Mammary epithelial cell (primary cell): ENCODE measurements around the gene EFCAB12.

ENCODE experiments used
- EZH2 ChIP-seq: IDR thresholded peaks from 2 replicates; pipeline ENCODE4 v1.6.1; 2012; ENCODE audit warnings: low read length, inconsistent platforms, borderline replicate concordance
- TF ChIP-seq, protein P1 (sequence below), 2 donors: IDR thresholded peaks in 1 of 2; conservative IDR thresholded peaks in 1 of 2; 2 replicates each; pipeline ENCODE4 v1.5.1; 2011 to 2012; ENCODE audit warnings: inconsistent platforms in 2 of 2, low read length in 2 of 2, mild to moderate bottlenecking in 2 of 2, control low read depth in 1 of 2, low read depth in 1 of 2; ENCODE audit not compliant: insufficient read depth in 1 of 2; ENCODE audit errors: extremely low read depth in 1 of 2

DNA sequence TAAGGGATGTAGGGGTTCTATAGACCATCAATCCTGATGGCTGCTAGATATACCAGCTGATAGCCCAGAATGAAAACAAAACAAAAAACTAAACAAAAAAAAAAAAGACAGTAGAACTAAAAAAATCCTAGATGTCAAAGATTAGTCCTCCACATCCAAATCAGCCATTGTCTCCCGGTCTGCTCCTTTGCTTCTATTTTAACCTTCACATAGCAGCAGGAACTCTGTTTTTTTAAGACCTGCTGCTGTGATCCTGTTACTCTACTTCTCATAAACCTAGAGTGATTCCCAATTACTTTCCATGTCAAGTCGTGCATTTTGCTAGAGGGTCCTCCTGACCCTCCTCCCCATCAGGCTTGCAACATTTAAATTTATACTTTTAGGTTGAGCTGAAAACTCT is 14.1 kb upstream of the EFCAB12 start:
- TF ChIP-seq, protein P1, sequence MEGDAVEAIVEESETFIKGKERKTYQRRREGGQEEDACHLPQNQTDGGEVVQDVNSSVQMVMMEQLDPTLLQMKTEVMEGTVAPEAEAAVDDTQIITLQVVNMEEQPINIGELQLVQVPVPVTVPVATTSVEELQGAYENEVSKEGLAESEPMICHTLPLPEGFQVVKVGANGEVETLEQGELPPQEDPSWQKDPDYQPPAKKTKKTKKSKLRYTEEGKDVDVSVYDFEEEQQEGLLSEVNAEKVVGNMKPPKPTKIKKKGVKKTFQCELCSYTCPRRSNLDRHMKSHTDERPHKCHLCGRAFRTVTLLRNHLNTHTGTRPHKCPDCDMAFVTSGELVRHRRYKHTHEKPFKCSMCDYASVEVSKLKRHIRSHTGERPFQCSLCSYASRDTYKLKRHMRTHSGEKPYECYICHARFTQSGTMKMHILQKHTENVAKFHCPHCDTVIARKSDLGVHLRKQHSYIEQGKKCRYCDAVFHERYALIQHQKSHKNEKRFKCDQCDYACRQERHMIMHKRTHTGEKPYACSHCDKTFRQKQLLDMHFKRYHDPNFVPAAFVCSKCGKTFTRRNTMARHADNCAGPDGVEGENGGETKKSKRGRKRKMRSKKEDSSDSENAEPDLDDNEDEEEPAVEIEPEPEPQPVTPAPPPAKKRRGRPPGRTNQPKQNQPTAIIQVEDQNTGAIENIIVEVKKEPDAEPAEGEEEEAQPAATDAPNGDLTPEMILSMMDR (conservative IDR thresholded peaks at IDR 0.05 in 1 of 2, IDR thresholded peaks at IDR 0.05 in 1 of 2; ENCODE audit: extremely low read depth in 1 of 2, insufficient read depth in 1 of 2, low read depth in 1 of 2, low read length in 2 of 2) = no peak
- no peak for TF ChIP-seq EZH2
